GM21529 (cell line): ENCODE measurements around the gene RGS19.
"Not testable (repeated sequence)": the region's sequence is repeated elsewhere in the genome, so short reads cannot be mapped to it uniquely, and the experiment has no call there.

Experiments used
- ATAC-seq: cut with Tn5 transposase; IDR thresholded peaks from one replicate; pipeline ENCODE4 v1.9.1; 2021; ENCODE audit not compliant: unreplicated experiment

Gene RGS19, protein sequence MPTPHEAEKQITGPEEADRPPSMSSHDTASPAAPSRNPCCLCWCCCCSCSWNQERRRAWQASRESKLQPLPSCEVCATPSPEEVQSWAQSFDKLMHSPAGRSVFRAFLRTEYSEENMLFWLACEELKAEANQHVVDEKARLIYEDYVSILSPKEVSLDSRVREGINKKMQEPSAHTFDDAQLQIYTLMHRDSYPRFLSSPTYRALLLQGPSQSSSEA

DNA sequence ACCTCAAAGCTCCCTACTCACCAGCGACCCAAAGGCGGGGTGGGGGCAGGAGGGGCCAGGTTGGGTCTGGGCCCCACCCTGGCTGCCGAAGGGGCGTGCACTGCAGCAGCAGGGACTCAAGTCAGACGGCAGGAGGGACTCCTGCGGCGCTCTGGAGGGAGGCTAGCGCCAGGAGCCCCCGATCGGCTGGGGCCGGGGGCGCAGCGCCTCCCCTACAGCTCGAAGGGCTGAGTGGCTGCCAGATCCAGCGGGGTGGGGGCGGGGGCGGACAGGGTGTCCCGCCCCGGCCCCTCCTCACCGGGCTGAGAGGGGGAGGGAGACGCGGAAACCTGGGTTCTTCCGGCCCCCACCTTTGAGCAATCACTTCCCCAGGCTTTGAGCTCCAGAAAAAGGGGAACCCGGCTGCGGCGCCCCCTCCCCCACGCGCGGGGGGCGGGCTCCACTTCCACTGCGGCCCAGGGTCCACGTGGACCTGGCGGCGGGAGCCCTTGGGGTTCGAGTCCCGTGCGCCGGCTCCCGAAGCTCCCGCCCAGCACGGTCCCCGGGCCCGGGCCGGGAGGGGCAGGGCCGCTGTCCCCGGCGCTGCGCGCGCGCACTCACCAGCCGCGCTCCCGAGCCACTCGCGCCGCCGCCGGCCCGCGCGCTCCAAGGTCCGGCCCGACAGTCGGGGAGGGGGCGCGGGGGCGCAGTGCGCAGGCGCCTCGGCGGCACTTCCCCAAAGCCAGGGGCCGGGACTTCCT is at the start of gene RGS19:
Gene RGS19 (minus strand): TSS at position 246 of the 740 bp plus-strand sequence. CDS start 2,632 bp downstream, outside the sequence.
- ATAC-seq: peak; percentile 37

GRCh38 chr20:64123517-64123916 is 44.2 kb upstream of the RGS19 start:
- not testable (repeated sequence) for ATAC-seq

DNA sequence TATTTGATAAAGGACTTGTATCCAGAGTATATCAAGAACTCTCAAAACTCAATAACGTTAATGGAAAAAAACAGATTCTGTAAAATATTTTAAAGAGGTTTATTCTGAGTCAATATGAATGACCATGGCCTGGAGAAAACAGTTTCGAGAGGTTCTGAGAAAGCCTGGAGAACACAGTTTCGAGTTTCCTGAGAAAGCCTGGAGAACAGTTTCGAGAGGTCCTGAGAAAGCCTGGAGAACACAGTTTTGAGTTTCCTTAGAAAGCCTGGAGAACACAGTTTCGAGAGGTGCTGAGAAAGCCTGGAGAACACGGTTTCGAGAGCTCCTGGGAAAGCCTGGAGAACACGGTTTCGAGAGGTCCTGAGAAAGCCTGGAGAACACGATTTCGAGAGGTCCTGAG is 43.6 kb upstream of the RGS19 start:
- ATAC-seq: not testable (repeated sequence)

- no peak for ATAC-seq
Observed at GRCh38 chr20:64121586-64121985, 42.3 kb upstream of the RGS19 start.

GRCh38 chr20:64119681-64120341 is 40.5 kb upstream of the RGS19 start:
- no peak for ATAC-seq

DNA sequence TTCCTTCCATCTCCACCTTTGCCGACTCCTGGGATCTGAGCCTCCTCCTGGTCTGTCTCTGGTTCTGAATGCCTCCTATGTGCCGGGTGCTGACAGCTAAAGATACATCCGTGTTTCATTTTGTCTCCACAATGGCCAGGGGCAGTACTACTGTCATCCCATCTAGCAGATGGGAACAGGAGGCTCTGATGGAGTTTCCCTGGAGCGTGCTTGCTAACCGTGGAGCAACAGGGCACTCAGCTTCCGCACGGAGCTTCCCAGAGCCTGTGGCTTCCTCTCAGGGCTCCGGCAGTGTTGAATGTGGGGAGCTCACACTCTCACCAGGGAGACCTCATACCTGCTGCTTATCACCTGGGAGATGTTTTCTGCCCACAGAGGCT is 40.0 kb upstream of the RGS19 start:
- no peak for ATAC-seq

DNA sequence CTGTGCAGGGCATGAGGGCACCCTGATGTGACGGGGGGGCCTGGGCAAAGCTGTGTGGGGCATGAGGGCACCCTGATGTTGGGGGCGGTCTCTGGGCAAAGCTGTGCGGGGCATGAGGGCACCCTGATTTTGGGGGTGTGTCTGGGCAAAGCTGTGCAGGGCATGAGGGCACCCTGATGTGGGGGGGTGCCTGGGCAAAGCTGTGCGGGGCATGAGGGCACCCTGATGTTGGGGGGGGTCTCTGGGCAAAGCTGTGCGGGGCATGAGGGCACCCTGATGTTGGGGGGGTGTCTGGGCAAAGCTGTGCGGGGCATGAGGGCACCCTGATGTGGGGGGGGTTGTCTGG is 38.1 kb upstream of the RGS19 start:
- ATAC-seq: not testable (repeated sequence)

- no peak for ATAC-seq
Observed at GRCh38 chr20:64116541-64117431, 37.5 kb upstream of the RGS19 start.

DNA sequence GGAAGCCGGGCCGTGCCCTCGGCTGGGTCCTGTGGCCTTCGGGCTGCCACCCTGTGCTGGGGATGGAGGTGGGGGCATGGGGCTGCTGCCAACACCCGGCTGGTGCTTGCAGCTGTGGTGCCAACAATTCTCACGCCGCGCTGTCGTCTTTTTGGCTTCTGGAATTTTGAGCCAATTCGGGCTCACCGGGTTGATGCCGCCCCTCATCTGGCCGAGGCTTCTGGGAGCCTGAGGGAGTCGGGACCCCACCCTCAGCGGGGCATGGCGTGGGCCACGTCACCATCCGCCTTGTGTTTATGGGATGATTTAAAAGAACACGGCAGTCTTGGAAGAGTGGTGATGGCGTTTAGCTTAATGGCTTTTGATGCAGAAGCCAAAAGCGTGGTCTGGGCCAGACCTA is 36.7 kb upstream of the RGS19 start:
- ATAC-seq: no peak

DNA sequence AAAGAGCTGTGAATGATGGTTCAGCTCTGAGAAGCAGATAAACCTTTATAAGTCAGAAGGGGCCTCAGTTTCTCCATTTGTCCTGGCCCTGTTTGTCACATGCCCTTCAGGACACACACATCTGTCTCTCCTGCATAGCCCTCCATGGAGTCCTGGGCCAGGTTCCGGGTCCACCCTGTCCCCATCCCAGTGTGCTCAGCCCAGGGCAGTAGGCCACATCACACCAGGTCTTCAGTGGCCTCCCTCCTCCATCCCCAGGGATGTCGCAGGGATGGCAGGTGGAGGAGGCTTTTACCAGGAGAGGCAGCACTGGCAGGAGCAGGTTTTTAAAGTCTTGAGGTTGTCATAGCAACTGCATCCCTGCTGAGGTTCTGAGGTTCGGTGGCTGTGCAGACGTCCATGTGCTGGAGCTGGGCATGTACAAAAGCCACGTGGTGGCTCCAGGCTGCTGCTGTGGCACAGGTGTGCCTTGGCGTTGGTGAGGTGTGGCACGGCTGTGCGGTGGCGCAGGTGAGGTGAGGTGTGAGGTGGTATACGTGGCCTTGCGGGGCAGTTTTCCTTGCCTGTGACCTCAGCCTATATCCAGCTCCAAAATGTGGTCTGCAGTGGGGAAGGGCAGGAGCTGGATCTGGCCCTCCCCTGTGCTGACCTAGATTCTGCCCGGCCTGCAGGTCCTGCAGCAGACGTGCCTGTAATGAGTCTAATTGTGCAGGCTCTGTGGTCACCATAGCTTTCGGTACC is 36.0 kb upstream of the RGS19 start:
- no peak for ATAC-seq

- no peak for ATAC-seq
Observed at GRCh38 chr20:64114356-64114971, 35.1 kb upstream of the RGS19 start.

DNA sequence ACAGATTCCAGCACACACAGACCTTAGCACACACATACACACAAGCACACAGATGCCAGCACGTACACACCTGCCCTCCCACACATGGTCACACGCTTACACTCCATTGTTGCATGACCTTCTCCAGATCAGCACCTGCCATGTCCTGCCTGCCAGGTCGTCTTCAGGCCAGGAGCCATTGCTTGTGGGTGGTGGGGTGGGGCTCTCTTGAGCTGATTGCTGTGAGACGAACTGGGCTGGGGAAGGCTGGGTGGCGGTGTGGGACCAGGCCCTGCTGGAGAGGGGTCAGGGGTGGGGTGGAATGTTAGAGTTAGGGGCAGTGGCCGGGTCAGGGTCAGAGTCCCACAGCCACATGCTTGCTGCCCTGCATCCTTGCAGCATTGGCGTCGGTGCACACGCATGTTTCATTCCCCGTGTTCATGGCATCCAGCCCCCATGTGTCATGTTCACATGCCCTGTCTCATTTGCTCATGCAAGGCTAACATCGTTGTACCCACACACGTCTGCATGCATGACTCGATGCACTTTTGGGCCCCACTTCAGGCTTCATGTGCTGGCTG is 34.6 kb upstream of the RGS19 start:
- ATAC-seq: no peak

GRCh38 chr20:64113444-64113775 is 34.1 kb upstream of the RGS19 start:
- ATAC-seq: no peak

DNA sequence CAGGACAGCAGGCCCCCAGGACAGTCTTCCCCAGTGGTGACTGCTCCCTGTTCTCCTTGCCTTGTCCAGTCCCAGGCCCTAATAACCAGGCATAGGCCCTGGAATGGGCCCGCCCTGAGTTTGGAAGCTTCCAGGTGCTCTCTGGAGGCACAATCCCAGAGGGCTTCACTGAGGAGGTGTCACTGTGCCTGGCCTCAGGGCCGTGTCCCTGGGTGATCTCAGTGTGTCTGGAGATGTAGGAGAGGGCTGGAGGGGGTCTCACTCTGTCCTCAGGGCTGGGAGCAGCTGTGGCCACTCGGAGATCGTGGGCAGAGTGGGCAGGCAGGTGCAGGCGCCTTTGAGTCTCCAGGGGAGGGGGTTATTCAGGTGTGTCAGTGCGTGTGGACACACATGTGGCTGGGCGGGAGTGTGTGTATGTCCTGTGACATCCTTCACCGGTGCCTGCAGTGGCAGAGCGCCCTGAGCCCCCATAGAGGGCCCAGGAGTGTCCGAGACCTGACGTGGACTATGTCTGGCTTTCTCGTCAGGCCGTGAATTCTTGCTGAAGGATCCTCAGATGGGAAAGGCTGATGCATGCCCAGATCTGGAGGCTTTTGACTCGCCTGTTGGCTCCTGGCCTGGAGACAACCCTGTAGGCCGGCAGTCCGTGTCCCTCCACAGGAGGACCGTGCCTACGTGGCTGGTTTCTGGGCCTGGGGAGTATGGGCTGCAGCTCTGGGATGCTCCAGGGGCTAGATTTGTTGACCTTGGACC is 33.5 kb upstream of the RGS19 start:
- no peak for ATAC-seq

DNA sequence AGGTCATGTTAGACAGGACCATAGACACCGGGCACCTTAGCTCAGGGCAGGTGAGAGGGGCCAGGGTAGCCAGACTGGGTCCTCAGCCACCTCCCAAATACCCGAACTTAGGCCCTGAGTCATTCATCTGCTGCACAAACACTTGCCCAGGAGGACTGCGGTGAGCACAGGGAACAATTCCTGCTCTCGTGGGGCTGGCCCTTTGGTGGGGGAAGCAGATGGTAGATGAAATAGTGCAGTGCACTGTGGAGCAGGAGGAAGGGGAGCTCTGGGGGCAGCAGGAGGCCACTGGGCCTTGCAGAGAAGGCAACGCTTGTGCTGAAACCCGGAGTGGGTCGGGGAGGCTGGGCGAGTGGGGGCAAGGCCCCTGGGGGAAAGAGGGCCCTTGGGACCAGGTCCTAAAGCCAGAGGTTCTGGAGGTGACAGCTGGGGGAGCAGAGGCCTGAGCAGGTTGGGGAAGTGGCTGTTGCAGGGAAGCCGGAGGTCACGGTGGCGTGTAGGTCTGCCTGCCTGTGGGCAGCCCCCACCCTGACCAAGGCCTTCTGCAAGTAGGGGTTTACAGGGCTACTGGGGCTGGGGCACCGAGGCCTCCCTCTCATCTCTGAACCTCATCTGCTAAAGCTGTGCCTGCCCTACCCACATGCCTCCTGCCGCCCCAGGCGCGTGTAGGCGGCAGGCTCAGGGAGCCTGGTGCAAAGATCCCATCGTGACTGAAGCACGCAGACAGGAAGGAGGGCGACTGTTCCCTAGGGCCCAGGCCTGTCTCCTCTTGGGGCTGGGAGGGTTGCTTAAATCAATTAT is 32.7 kb upstream of the RGS19 start:
- ATAC-seq: no peak

- ATAC-seq: no peak
Observed at GRCh38 chr20:64110411-64111068, 31.2 kb upstream of the RGS19 start.

DNA sequence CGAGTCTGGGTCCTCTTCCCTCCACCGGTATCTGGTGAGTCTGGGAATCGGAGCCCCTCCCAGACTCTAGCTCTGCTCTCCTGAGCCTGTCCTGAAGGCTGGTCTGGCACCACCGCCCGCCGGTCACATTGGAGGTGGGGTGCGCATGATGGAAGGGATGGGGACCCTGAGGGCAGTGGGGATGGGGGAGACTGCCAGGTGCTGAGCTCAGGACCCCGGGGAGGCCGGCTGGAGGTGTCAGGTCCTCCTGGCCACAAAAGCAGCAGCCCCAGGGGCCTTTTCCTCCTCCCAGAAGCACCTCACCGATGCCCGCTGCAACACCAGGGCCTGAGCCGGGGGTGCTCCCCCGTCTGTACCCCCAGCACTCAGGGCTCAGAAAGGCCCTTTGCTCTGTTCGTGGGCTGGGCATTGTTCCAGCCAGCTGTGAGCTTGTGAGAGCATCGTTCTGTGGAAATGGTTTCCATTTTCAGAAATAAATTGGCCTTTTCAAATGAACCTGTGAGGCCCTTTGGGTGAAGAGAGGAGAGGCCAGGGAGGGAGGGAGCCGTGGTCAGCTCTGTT is 30.6 kb upstream of the RGS19 start:
- ATAC-seq: no peak
